HL-60/S4 treated with retinoic acid at 250 ng/mL for 4 days and 3 days (cell line): Measurements from ENCODE around the gene PTPRN2.
"Not testable (repeated sequence)": the region's sequence is repeated elsewhere in the genome, so short reads cannot be mapped to it uniquely, and the experiment has no call there.

Source experiments
- in situ Hi-C: fragments of 300-500 bp; cut with MboI; formaldehyde crosslinking; loops from 2 replicates; pipeline ENCODE4 v1.7.0; 2022; ENCODE audit warnings: low sequenced_read_pairs

The PTPRN2 gene

GRCh38 chr7:157519246-157519645, 1068.4 kb downstream of the PTPRN2 start:
- in situ Hi-C loops: no loop called here

GRCh38 chr7:157518514-157519175, 1069.0 kb downstream of the PTPRN2 start:
- in situ Hi-C loops: no loop called here

- in situ Hi-C loops: no loop called here
These were observed 1069.7 kb downstream of the PTPRN2 start for GRCh38 chr7:157517782-157518513.

DNA sequence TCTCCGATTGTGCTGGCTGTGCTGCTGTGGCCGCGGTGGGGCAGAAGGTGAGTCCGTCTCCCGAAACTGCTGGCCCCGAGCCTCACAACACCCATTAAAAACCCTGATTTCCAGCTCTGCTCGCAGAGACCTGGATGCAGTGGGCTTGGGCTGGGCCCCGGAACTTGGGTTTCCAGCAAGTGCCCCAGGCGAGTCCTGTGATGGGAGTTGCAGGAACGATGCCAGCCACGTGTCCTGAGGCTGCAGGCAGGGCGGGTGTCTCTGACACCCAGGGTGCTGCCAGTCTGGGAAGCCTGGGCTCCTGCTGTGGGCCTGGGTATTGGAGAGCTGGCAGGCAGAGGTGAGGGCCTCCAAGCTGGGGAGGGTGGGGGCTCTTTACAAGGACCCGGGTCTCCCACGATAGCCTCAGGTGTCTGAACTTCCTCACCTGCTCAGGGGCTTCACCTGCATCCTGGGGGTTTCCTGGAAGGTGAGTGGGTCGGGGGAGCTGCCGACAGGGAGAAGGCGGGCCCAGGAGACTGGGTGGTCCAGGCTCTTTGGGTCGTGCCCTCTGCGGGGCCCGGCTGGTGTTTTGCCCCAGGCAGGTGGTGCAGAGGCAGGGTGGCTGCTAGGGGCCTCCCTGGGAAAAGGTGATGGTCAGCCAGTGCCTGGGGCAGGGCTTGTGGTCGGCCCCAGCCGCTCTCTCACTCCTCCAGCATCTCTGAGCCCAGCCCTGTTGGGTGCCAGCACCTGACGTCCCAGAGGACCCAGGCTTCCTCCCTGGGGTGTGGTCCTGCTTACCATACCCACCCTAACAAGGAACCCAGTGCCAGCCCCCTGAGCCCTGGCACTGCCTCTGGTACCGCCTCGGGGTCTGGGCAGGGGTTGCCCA, 1070.5 kb downstream of the PTPRN2 start:
- in situ Hi-C loops: no loop called here

- in situ Hi-C loops: no loop called here
These were observed 1071.3 kb downstream of the PTPRN2 start for GRCh38 chr7:157516311-157516710.

DNA sequence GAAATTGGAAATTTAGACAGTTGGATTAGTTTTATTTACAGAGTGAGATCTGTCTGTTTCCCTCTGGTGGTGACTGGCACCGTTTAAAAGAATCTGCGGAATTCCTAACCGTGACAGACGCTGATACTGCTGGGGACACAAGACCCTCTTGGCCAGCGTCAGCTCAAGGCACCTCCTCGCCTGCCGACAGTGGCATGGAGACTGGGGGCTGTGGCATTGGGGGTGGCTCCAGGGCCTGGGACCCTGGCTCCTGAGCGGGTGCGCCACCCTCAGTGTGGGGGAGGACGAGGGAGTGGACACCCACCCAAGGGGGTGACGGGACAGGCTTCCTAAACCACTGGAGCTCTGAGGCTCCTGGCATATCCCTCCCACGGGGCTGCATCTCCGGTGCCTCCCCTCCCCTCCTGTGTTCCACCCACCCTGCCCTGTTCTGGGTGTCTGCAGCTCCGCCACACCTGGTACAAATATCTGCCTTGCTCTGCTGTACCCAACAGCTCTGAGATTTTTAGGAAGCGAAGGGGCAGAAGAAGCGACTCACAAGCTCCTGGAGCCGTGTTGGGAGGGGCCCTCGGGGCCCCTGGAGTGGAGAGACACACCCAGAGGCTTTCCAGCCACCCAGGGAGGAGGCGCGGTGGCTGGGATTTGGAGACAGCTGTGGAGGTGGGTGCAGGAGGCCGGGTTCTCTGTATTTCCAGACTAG, 1072.1 kb downstream of the PTPRN2 start:
- in situ Hi-C loops: no loop called here

- in situ Hi-C loops: no loop called here
These were observed 1072.9 kb downstream of the PTPRN2 start for GRCh38 chr7:157514746-157515145.

DNA sequence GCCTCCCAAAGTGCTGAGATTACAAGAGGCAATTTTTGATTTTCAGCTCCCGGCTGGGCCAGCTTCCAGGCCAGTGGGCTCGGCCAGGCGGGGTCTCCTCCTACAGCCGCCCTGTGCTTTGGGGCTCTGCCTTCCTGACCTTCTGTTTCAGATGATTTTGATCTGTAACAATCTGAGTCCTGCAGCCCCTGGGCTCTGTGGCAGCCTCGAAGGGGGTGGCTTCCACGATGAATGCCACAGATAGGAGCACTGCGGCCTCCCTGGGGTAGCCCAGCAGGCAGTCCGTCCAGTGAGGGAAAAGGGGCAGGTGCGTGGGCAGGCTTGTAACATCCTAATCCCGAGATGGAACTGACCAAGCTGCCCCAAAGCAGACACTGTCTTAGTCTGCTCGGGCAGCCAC, 1073.3 kb downstream of the PTPRN2 start:
- in situ Hi-C loops: no loop called here

DNA sequence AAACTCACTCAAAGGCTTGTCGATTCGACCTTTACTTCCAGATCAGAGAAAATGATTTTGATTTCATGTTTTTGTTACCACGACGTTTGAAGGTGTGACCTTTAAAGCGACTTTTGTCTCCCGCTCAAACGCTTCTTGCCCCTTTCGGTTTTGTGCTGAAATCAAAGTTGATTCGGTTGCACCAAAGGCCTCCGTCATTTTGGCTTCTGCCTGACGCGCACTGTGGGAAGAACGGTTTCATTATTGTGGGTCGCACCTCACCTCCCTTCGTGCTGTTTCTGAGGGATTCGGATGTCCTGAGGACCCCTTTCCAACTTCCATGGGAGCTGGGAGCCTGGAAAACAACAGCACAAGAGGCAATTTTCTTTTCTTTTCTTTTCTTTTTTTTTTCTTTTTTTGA, 1073.9 kb downstream of the PTPRN2 start:
- in situ Hi-C loops: no loop called here

- in situ Hi-C loops: no loop called here
These were observed 1074.4 kb downstream of the PTPRN2 start for GRCh38 chr7:157513162-157513621.

GRCh38 chr7:157509226-157509625, 1078.4 kb downstream of the PTPRN2 start:
- in situ Hi-C loops: no loop called here

- in situ Hi-C loops: no loop called here
These were observed 1079.1 kb downstream of the PTPRN2 start for GRCh38 chr7:157508477-157508881.

GRCh38 chr7:157507987-157508386, 1079.6 kb downstream of the PTPRN2 start:
- in situ Hi-C loops: no loop called here

DNA sequence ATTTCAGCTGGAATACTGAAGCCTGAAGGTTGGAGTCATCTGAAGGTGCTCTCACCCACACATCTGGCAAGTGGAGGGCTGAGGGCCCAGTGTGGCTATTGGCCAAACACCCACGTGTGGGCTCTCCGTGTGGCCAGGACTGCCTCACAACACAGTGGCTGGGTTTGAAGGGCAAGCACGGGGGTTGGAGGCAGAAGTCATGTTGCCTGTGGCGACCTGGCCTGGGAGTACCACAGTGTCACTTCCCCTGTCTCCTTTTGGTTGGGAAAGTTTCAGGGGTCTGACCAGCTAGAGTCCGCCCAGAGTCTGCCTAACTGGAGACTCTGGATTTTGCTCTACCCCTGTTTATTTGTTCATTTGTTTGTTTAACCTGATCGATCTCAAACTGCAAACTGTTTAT, 1081.4 kb downstream of the PTPRN2 start:
- in situ Hi-C loops: no loop called here

DNA sequence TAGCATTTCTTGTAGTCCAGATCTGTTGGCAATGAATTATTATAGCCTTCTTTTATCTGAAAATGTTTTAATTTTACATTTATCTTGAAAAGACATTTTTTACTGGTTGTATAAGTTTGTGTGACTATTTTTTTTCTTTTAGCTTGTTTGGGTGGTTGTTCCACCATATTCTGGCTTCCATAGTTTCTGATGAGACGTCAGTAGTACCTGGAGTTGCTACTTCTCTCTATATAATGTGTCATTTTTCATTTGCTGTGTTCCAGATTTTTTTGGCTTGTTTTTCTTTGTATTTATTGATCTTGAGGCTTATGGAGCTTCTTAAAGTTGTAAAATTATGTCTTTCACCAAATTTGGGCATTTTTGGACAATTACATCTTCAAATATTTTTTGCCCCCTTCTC, 1082.0 kb downstream of the PTPRN2 start:
- in situ Hi-C loops: no loop called here

DNA sequence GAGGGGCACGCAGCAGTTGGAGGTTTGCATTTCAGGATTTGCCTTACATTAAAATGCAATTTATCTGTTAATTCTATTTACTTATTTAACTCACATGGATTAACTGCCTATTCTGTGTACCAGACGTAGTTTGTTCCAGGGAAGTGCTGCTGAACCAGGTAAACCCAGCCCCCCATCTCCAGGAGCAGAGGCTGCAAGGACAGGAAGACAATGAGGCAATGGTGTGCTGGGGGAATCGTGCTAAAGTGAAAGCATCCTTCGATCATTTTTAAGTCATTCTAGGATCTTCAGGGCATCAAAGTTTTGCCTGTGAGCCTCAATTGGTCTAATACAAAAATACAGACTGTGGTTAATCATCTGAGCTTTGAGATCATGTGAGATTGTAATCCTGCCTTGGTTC, 1084.4 kb downstream of the PTPRN2 start:
- in situ Hi-C loops: no loop called here

DNA sequence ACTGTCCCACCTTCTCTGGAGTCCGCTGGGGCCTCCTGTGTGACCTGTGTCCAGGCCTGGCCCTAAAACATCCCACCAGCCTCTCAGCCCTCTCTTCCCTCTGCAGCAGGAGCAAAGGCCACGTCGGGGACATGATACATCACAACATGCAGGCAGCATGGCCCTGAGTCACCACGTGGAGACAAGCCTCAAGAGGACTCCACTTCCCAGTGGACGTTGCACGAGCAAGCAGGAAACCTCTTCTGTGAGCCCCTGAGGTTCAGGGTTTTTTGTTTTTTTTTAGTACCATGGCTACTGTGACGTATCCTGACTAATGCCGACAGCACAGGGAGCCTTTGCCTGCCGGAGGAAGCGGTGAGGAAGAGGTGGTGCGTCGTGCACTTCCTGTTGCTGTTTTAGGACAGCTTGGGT, 1084.9 kb downstream of the PTPRN2 start:
- in situ Hi-C loops: no loop called here

DNA sequence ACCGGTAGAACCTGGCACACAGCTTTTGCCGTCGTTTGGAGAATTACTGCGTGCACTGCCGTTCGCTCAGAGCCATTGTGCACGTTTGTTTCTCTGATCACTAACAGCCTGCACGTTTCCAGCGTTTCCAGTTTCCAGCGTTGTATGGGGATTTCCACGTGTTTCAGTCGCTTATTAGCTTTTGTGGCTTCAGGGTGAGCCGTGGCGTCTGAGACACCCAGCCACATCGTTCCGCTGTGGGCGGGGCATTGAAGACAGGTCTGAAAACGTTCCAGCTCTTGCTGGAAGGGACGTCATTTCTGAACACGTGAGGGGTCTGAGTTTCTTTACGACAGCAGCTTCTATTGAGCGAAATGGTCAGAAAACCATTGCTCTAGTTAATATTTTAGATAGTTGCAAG, 1086.0 kb downstream of the PTPRN2 start:
- in situ Hi-C loops: no loop called here

DNA sequence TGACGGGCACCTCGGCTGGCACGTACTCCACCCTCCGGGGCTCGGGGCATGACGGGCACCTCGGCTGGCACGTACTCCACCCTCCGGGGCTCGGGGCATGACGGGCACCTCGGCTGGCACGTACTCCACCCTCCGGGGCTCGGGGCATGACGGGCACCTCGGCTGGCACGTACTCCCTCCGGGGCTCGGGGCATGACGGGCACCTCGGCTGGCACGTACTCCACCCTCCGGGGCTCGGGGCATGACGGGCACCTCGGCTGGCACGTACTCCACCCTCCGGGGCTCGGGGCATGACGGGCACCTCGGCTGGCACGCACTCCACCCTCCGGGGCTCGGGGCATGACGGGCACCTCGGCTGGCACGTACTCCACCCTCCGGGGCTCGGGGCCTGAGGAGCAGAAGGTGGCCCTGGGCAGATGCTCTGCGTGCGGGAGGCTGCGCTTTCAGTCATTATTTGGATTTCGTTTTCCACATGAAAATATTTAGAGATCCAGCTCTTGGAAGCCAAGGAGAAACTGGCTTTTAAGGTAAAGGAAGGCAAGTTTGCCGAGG, 1086.6 kb downstream of the PTPRN2 start:
- in situ Hi-C loops: not testable (repeated sequence)

DNA sequence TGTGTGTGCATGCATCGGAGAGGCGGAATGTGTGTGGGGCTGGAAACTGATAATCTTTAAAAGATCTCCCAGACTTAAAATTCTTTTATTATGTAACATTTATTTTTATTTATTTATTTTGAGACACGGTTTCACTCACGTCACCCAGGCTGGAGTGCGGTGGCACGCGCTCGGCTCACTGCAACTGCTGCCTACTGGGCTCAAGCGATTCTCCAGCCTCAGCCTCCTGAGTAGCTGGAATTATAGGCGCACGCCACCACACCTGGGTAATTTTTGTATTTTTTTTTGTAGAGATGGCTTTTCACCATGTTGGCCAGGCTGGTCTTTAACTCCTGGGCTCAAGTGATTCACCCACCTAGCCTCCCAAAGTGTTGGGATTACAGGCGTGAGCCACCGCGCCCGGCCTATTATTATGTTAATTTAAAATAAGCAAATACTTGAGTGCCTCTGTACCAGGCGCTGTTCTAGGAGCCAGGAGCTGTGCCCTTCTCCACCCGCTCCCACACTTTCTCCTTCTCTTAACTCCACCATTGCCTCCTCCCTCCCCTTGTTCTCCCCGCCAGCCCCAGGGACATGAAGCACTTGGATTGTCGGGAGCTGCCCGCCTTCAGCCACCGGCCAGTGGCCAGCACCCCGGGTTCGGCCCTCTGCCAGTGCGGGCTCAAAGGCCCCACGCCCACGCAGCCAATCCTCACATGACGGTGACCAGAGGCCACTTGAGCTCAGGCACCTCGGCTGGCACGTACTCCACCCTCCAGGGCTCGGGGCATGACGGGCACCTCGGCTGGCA, 1087.3 kb downstream of the PTPRN2 start:
- in situ Hi-C loops: no loop called here
